ENCODE data around the gene CSNK1A1. TPM values are rescaled to one million over a fixed set of nuclear protein-coding genes. Genes with fewer than 3 reads are reported as not detected.

CSNK1A1 gene
- 220 and 231 TPM in 2 replicates for total RNA-seq
- 102 and 106 TPM in 2 replicates for polyA plus RNA-seq

DNA sequence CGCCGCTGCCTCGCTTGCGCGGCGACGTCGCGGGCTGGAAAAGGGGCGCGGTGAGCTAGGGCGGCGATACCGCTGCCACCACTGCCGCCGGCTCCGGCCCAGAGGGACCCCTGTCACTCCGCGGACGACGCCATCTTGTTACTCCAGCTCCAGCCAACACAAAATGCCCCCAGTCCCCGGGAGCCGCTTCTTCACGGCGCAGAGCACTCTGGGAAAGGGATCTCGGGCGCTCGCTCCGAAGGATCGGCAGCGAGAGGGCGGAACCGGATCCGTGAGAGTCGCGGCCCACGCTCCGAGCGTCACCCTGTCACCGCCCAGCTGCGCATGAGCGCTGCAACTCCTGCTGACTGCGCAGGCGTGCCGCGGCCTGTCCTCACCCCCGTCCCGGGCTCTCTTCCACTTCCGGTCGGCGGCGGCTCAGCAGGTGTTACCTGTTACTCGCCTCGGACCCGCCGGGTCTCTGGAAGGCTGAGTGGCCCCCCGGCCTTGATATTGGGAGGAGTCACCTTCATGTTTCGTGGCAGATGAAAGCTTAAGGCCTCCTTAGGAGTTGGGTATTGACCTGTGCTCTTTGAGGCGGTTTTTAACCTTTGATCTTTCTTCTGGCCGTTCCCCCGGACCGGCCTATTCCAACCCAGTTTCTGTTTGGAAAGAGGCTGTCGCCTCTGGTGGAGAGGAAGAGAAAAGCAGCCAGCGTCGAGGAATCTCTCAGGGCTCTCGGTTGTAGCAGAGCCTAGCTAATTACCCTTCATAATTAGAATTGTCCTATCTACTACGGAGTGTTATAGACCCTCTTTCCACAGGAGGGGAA is at the start of gene CSNK1A1:
CSNK1A1 (minus strand) TSS at position 213 of the 811 bp plus-strand sequence. CDS start 475 bp downstream, outside the sequence.
- H3K4me2 ChIP-seq, result peak within 1 kb of the TSS; percentile 91
- no peaks in the 10 kb centered on the region for H3K9me3 ChIP-seq (ENCODE audit: low read depth)
- no peaks in the 10 kb centered on the region for H3K27me3 ChIP-seq
- H3K27ac ChIP-seq, result peak within 1 kb of the TSS; percentile 98
- H3K4me3 ChIP-seq, result peak within 1 kb of the TSS; percentile 88
- peak; percentile 100 for DNase-seq (ENCODE audit: low spot score)
- H3K9me2 ChIP-seq (replicated peaks; ENCODE audit: insufficient read depth), result no peaks in the 10 kb centered on the region
- peaks cover 14% of the 10 kb centered on the region for H3K4me1 ChIP-seq (ENCODE audit: insufficient read depth)
- peaks cover 54% of the 10 kb centered on the region for H3K79me2 ChIP-seq
- H2AFZ ChIP-seq, result peak within 1 kb of the TSS; percentile 39
- WGBS (ENCODE audit: low lambda C conversion rate, missing lambda C conversion rate), result under 1% methylated on average over 64 of the region's 67 CpGs
- TF ChIP-seq EZH2 (IDR thresholded peaks at IDR 0.05; ENCODE audit: borderline replicate concordance) (no peak), EZH2phosphoT487 (IDR thresholded peaks at IDR 0.05; ENCODE audit: low read depth, severe bottlenecking, unreplicated experiment) (no peak)
- TF ChIP-seq, protein P1, sequence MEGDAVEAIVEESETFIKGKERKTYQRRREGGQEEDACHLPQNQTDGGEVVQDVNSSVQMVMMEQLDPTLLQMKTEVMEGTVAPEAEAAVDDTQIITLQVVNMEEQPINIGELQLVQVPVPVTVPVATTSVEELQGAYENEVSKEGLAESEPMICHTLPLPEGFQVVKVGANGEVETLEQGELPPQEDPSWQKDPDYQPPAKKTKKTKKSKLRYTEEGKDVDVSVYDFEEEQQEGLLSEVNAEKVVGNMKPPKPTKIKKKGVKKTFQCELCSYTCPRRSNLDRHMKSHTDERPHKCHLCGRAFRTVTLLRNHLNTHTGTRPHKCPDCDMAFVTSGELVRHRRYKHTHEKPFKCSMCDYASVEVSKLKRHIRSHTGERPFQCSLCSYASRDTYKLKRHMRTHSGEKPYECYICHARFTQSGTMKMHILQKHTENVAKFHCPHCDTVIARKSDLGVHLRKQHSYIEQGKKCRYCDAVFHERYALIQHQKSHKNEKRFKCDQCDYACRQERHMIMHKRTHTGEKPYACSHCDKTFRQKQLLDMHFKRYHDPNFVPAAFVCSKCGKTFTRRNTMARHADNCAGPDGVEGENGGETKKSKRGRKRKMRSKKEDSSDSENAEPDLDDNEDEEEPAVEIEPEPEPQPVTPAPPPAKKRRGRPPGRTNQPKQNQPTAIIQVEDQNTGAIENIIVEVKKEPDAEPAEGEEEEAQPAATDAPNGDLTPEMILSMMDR (IDR thresholded peaks at IDR 0.05; ENCODE audit: poor library complexity), result peak; percentile 68
- H4K20me1 ChIP-seq (ENCODE audit: insufficient read depth, poor library complexity, severe bottlenecking), result peaks cover 26% of the 10 kb centered on the region
- H3K36me3 ChIP-seq (replicated peaks; ENCODE audit: insufficient read depth, low read depth), result no peaks in the 10 kb centered on the region

DNA sequence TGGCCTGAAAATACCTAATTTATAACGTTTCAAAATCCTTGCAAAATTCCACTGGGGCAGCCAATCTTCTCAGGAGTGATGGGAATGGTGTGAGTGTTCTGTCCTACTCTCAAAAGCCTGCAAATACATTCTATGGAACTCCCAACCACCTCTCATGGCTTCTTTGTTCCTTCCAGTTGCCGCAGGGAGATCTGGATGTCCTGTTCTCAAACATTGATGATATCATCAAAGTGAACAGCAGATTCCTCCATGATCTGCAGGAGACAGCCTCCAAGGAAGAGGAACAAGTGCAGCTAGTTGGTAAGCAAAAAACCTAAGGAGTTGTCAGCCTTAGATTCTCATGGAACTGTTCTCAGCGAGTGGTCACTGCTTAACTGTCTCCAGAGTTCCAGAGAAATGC is 49.7 kb upstream of the CSNK1A1 start:
- no peaks in the 10 kb centered on the region for H3K27me3 ChIP-seq
- H3K4me3 ChIP-seq, result no peak overlapping the region
- 78% methylated on average over 3 of the region's 3 CpGs for WGBS (ENCODE audit: low lambda C conversion rate, missing lambda C conversion rate)
- H4K20me1 ChIP-seq (ENCODE audit: insufficient read depth, poor library complexity, severe bottlenecking), result no peaks in the 10 kb centered on the region
- H3K36me3 ChIP-seq (replicated peaks; ENCODE audit: insufficient read depth, low read depth), result no peaks in the 10 kb centered on the region
- H3K79me2 ChIP-seq, result no peaks in the 10 kb centered on the region
- TF ChIP-seq, protein P1 (IDR thresholded peaks at IDR 0.05; ENCODE audit: poor library complexity), result no peak
- no peak for TF ChIP-seq EZH2phosphoT487 (IDR thresholded peaks at IDR 0.05; ENCODE audit: low read depth, severe bottlenecking, unreplicated experiment)
- no peak for TF ChIP-seq EZH2 (IDR thresholded peaks at IDR 0.05; ENCODE audit: borderline replicate concordance)
- no peaks in the 10 kb centered on the region for H3K9me2 ChIP-seq (replicated peaks; ENCODE audit: insufficient read depth)
- peaks cover 7% of the 10 kb centered on the region for H3K4me1 ChIP-seq (ENCODE audit: insufficient read depth)
- no peaks in the 10 kb centered on the region for H3K9me3 ChIP-seq (ENCODE audit: low read depth)
- H3K4me2 ChIP-seq, result no peak overlapping the region
- H2AFZ ChIP-seq, result no peak overlapping the region
- H3K27ac ChIP-seq, result no peak overlapping the region
- DNase-seq (ENCODE audit: low spot score), result no peak

DNA sequence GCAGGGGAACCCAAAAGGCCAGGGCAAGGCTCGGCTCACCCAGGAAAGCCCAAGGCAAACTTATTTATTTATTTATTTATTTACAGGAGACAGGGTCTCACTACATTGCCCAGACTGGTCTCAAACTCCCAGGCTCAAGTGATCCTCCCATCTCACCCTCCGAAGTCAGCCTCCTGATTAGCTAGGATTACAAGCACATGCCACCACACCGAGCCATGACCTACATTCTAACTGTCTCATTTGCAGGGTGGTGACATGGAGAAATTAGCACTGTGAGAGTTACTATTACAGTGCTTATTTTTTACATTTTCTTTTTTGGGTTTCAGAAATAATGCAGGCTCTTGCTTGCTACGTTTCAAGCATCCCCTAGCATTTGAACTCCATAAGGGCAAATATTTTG is 48.1 kb upstream of the CSNK1A1 start:
- WGBS (ENCODE audit: low lambda C conversion rate, missing lambda C conversion rate), result 90% methylated on average over 4 of the region's 4 CpGs
- no peak overlapping the region for H3K4me2 ChIP-seq
- no peaks in the 10 kb centered on the region for H3K9me2 ChIP-seq (replicated peaks; ENCODE audit: insufficient read depth)
- H3K27me3 ChIP-seq, result no peaks in the 10 kb centered on the region
- no peaks in the 10 kb centered on the region for H4K20me1 ChIP-seq (ENCODE audit: insufficient read depth, poor library complexity, severe bottlenecking)
- no peaks in the 10 kb centered on the region for H3K9me3 ChIP-seq (ENCODE audit: low read depth)
- no peak overlapping the region for H3K27ac ChIP-seq
- no peaks in the 10 kb centered on the region for H3K36me3 ChIP-seq (replicated peaks; ENCODE audit: insufficient read depth, low read depth)
- no peak overlapping the region for H2AFZ ChIP-seq
- no peaks in the 10 kb centered on the region for H3K79me2 ChIP-seq
- H3K4me3 ChIP-seq, result no peak overlapping the region
- TF ChIP-seq EZH2 (IDR thresholded peaks at IDR 0.05; ENCODE audit: borderline replicate concordance) (no peak), EZH2phosphoT487 (IDR thresholded peaks at IDR 0.05; ENCODE audit: low read depth, severe bottlenecking, unreplicated experiment) (no peak)
- TF ChIP-seq, protein P1 (IDR thresholded peaks at IDR 0.05; ENCODE audit: poor library complexity), result no peak
- H3K4me1 ChIP-seq (ENCODE audit: insufficient read depth), result peaks cover 1% of the 10 kb centered on the region
- no peak for DNase-seq (ENCODE audit: low spot score)
